Heart left ventricle (tissue), 13 donors: ENCODE results near the gene MECP2.

Experiments used
- CTCF ChIP-seq, 12 donors: fragments of 200-600 bp; sonication (generic) in 4 of 12; IDR thresholded peaks; one replicate each; pipeline versions ENCODE4 v1.5.0 to v1.8.0; 2018 to 2022; ENCODE audit warnings: antibody characterized with exemption in 12 of 12, mild to moderate bottlenecking in 5 of 12
- POLR2A ChIP-seq, 2 donors: fragments of 450-650 bp; IDR thresholded peaks; one replicate each; pipeline ENCODE4 v1.6.1; 2017; ENCODE audit warnings: antibody characterized with exemption in 2 of 2, mild to moderate bottlenecking in 2 of 2, moderate library complexity in 2 of 2
- donor health status: ischemic (EF 13 %, LVEDD 7.1; RV severe dilation, severe dysfunction).
- donor health status: DM: no; HTN: yes; CAD: no.
- donor health status: DM: no; HTN: no; CAD: no.
- donor health status: ischemic (EF 25% LVEDD 6.9; RV normal size, moderate dysfunction).
- donor health status: ischemic (EF 25% LVEDD 5.7; RV mildly dilated, moderate dysfunction).
- donor health status: ischemic (EF 35%, LVEDD 5.7; RV mildly dilated, moderate dysfunction).
- donor health status: nonischemic (EF 11% LVEDD 7.7; RV severe dilation, severe dysfunction).
- donor health status: DM: yes; HTN: yes; CAD: no.
- donor health status: PGD.
- donor health status: ischemic (EF 29% LVEDD 5.4; RV normal size, mild dysfunction).
- donor health status: nonischemic (EF 23%, LVEDD 6.1; RV moderate dilation, normal function).

DNA sequence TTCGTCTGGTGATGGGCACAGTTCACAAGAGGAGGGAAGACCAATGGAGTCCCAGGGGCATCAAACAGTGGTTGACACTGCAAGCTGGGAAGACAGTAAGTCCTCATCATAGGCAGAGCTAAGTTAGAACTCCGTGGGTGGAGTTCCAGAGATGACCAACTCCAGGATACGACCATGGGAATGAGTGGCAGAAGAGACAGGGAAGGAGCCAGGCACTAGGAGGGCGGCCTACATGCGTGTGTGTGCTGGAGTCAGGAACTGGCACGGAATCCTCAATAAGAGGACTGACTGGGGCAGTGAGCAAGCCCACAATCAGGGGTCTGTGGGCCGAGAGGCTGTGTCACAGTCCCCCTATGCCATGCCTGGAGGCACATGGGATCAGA is 47.4 kb downstream of the MECP2 start:
- TF ChIP-seq POLR2A (IDR thresholded peaks at IDR 0.05) (no peak), CTCF (IDR thresholded peaks at IDR 0.05) (no peak)
